ENCODE results near the gene DDX54. TPM values are rescaled to one million over a fixed set of nuclear protein-coding genes. Genes with fewer than 3 reads are reported as not detected.

Gene DDX54
- total RNA-seq, 1 donor from 2014 or later, result 118 TPM

DNA sequence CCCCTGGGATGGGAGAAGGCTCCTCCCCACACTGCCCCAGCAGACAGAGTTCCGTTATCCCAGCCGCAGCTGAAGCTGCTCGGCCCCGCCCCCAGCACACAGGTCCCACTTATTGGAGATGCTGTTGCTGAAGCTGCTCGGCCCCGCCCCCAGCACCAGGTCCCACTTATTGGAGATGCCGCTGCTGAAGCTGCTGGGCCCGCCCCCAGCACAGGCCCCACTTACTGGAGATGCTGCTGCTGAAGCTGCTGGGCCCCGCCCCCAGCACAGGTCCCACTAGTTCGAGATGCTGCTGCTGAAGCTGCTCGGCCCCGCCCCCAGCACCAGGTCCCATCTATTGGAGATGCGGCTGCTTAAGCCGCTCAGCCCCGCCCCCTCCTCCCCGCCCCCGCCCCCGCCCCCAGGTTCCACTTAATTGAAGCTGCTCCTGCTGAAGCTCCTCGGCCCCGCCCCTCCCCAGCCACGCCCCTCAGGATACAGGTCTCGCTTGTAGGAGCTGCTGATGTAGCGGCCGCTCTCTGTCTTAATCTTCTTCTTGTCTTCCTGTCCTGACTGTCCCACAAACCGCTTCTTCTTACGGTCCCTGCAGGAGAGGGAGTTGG is 23.8 kb downstream of the DDX54 start:
- no peak overlapping the region for H3K27ac Mint-ChIP-seq
- no peak overlapping the region for H3K4me3 Mint-ChIP-seq (ENCODE audit: low read depth)
- intact Hi-C loops (cut with micrococcal nuclease), result no loop called here
- no peaks in the 10 kb centered on the region for H3K27me3 Mint-ChIP-seq (ENCODE audit: low read depth)
- no peak for DNase-seq (ENCODE audit: low spot score)
- H3K36me3 Mint-ChIP-seq (ENCODE audit: low read depth), result peaks cover 82% of the 10 kb centered on the region
- H3K4me1 Mint-ChIP-seq (ENCODE audit: low read depth), result no peaks in the 10 kb centered on the region
- H3K9me3 Mint-ChIP-seq, result no peaks in the 10 kb centered on the region

DNA sequence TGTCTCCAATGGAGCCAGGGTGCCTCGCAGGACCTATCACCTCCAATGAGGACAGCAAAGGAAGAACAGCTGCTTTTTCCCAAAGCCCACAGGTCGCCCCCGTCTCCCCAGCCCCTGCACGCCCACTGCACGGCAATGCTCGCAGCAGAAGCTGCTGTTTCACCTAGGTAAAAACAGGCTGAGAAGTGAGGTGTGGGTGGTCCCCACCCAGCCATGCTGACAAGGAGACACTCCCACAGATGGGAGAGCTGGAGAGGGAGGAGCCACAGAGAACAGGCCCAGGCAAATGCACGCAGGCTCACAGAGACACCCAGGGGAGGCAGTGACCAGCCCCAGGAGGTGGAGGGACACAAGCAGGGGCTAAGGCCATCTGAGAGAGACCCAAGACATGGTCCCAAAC is 25.3 kb downstream of the DDX54 start:
- no peaks in the 10 kb centered on the region for H3K27me3 Mint-ChIP-seq (ENCODE audit: low read depth)
- DNase-seq (ENCODE audit: low spot score), result no peak
- no peaks in the 10 kb centered on the region for H3K4me1 Mint-ChIP-seq (ENCODE audit: low read depth)
- no peak overlapping the region for H3K4me3 Mint-ChIP-seq (ENCODE audit: low read depth)
- H3K27ac Mint-ChIP-seq, result no peak overlapping the region
- no peaks in the 10 kb centered on the region for H3K9me3 Mint-ChIP-seq
- intact Hi-C loops (cut with micrococcal nuclease), result no loop called here
- H3K36me3 Mint-ChIP-seq (ENCODE audit: low read depth), result peaks cover 75% of the 10 kb centered on the region

DNA sequence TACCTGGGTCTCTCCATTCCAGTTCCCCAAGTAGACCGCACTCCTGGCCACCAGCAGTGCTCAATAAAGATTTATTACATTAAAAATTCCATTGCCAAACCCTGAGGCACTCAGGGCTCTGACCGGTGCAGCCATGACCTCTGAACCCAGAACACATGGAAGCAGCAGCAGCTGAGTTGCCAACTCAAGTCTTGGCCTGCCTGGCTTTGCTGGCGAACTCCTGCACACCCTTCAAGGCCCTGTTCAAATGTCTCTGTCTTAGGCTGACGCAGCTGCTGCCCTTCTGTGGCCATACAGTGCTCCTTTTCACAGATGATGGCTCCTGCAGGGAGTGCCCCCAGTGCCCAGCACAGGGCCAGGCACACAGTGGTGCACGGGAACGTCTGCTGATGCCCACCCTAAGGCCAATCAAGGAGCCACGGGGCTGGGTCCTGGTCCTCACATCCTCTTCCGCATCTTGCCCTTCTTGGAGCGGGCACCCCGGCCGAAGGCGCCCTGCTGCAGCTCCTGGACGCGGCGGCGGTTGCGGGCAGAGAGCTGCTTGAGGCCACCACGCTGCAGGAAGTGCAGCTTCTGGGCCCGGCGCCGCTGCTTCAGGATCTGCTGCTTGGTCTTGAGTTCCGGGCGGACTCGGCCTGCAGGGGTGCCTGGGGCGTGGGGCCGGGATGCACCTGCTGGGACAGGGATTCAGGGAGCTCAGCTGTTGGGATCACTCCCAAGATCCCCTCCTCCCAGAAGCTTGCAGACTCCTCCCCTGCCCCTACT is 26.7 kb downstream of the DDX54 start:
- H3K27me3 Mint-ChIP-seq (ENCODE audit: low read depth), result peaks cover 6% of the 10 kb centered on the region
- intact Hi-C loops (cut with micrococcal nuclease), result no loop called here
- H3K9me3 Mint-ChIP-seq, result no peaks in the 10 kb centered on the region
- no peak overlapping the region for H3K27ac Mint-ChIP-seq
- peaks cover 64% of the 10 kb centered on the region for H3K36me3 Mint-ChIP-seq (ENCODE audit: low read depth)
- no peak for DNase-seq (ENCODE audit: low spot score)
- H3K4me3 Mint-ChIP-seq (ENCODE audit: low read depth), result no peak overlapping the region
- H3K4me1 Mint-ChIP-seq (ENCODE audit: low read depth), result peaks cover 4% of the 10 kb centered on the region

DNA sequence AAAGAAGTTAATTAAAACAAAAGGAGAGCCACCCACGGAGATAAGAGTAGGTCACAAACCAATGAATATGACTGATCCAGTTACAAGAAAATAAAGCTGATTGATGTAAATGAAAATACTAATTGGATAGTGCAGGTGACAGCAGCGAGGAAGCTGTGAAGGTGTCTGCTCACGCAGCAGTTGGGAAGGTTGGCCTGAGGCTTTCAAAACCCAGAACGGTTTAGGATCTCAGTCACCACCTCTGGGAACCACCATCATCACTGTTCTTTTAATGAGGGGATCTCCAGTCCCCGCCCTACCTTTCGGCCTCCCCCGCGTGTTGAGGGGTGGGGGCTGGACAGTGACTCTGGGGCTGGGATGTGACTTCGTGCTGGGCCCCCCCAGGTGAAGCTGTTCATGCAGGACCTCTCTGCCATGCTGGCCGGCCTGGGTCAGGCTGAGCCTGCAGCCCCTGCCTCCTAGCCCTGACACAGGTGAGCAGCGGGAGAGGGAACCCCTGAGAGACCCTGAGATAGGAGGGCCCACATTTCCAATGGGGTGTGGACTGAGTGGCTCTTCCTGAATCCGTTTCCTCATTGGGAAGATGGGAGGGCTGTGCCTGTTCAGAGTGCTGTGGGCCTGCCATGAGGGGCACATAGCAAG is 27.9 kb downstream of the DDX54 start:
- intact Hi-C loops (cut with micrococcal nuclease), result no loop called here

DNA sequence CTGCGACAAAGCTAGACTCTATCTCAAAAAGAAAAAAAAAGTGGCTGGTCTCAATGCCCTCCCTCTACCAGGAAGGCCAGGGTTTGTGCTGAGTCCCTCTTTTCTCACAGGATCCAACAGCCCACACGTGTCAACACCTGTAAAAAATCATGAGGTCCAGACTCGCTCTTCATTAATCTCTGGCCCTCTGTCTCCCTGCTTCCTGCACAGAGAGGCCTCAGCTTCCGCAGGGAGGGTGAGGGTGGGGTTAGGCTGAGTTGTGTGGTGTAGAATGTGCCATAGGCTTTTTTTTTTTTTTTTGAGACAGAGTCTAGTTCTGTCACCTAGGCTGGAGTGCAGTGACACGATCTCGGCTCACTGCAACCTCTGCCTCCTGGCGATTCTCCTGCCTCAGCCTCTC is 29.6 kb downstream of the DDX54 start:
- Mint-ChIP-seq H3K27ac (no peak overlapping the region), H3K4me3 (ENCODE audit: low read depth) (no peak overlapping the region), H3K36me3 (ENCODE audit: low read depth) (peaks cover 36% of the 10 kb centered on the region), H3K27me3 (ENCODE audit: low read depth) (peaks cover 17% of the 10 kb centered on the region), H3K4me1 (ENCODE audit: low read depth) (peaks cover 11% of the 10 kb centered on the region), H3K9me3 (no peaks in the 10 kb centered on the region)
- DNase-seq (ENCODE audit: low spot score), result no peak
- intact Hi-C loops (cut with micrococcal nuclease), result no loop called here

More for the DNA sequence above, 27.9 kb downstream of the DDX54 start:
- no peaks in the 10 kb centered on the region for H3K9me3 Mint-ChIP-seq
- H3K36me3 Mint-ChIP-seq (ENCODE audit: low read depth), result peaks cover 52% of the 10 kb centered on the region
- no peak for DNase-seq (ENCODE audit: low spot score)
- H3K27me3 Mint-ChIP-seq (ENCODE audit: low read depth), result peaks cover 10% of the 10 kb centered on the region
- no peak overlapping the region for H3K27ac Mint-ChIP-seq
- H3K4me3 Mint-ChIP-seq (ENCODE audit: low read depth), result no peak overlapping the region
- peaks cover 7% of the 10 kb centered on the region for H3K4me1 Mint-ChIP-seq (ENCODE audit: low read depth)

DNA sequence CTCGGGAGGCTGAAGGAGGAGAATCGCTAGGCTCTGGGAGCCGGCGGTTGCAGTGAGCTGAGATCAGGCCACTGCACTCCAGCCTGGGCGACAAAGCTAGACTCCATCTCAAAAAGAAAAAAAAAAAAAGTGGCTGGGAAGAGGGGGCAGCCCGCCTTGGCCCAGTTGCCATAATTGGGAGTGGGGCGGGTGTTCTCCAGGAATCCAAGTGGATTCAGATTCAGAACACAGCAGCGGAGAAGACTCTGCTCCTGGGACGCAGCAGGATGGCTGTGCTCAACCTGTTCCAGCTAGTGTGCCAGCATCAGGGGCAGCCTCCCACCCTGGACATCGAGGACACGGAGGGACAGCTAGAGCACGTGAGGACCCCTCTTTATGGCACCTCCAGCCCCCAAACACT is 30.2 kb downstream of the DDX54 start:
- intact Hi-C loops (cut with micrococcal nuclease), result no loop called here
- no peak for DNase-seq (ENCODE audit: low spot score)
- no peak overlapping the region for H3K4me3 Mint-ChIP-seq (ENCODE audit: low read depth)
- peaks cover 11% of the 10 kb centered on the region for H3K4me1 Mint-ChIP-seq (ENCODE audit: low read depth)
- H3K27ac Mint-ChIP-seq, result no peak overlapping the region
- H3K36me3 Mint-ChIP-seq (ENCODE audit: low read depth), result peaks cover 30% of the 10 kb centered on the region
- peaks cover 20% of the 10 kb centered on the region for H3K27me3 Mint-ChIP-seq (ENCODE audit: low read depth)
- H3K9me3 Mint-ChIP-seq, result no peaks in the 10 kb centered on the region

DNA sequence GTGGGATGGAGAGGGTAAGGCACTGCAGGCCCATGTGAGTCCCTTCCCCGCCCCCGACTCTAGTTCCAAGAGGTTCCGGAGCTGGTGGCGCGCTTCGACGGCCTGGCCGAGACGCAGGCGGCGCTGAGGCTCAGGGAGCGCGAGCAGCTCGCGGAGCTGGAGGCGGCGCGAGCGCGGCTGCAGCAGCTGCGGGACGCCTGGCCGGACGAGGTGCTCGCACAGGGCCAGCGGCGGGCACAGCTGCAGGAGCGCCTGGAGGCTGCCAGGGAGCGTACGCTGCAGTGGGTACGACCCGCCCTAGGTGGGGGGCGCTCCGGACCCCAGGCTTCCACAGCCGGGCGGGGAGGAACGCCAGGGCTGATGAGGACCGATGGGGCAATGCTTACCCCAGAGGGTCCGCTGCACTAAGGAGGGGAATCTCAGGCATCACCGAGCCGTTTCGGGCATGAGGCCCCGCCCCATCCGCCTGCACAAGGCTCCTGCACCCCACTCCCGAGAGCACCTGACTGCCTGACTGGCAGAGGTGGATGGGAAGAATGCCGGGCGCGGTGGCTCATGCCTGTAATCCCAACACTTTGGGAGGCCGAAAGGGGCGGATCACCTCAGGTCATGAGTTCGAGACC is 30.8 kb downstream of the DDX54 start:
- H3K4me3 Mint-ChIP-seq (ENCODE audit: low read depth), result peak overlapping the region; percentile 45
- intact Hi-C loops (cut with micrococcal nuclease), result loop anchor here (5.0 kb wide), 2 partner anchors 57 to 162 kb away; no protein-coding TSS in a partner anchor
- H3K9me3 Mint-ChIP-seq, result no peaks in the 10 kb centered on the region
- H3K4me1 Mint-ChIP-seq (ENCODE audit: low read depth), result peaks cover 11% of the 10 kb centered on the region
- DNase-seq (ENCODE audit: low spot score), result no peak
- H3K36me3 Mint-ChIP-seq (ENCODE audit: low read depth), result peaks cover 24% of the 10 kb centered on the region
- peaks cover 24% of the 10 kb centered on the region for H3K27me3 Mint-ChIP-seq (ENCODE audit: low read depth)
- no peak overlapping the region for H3K27ac Mint-ChIP-seq

DNA sequence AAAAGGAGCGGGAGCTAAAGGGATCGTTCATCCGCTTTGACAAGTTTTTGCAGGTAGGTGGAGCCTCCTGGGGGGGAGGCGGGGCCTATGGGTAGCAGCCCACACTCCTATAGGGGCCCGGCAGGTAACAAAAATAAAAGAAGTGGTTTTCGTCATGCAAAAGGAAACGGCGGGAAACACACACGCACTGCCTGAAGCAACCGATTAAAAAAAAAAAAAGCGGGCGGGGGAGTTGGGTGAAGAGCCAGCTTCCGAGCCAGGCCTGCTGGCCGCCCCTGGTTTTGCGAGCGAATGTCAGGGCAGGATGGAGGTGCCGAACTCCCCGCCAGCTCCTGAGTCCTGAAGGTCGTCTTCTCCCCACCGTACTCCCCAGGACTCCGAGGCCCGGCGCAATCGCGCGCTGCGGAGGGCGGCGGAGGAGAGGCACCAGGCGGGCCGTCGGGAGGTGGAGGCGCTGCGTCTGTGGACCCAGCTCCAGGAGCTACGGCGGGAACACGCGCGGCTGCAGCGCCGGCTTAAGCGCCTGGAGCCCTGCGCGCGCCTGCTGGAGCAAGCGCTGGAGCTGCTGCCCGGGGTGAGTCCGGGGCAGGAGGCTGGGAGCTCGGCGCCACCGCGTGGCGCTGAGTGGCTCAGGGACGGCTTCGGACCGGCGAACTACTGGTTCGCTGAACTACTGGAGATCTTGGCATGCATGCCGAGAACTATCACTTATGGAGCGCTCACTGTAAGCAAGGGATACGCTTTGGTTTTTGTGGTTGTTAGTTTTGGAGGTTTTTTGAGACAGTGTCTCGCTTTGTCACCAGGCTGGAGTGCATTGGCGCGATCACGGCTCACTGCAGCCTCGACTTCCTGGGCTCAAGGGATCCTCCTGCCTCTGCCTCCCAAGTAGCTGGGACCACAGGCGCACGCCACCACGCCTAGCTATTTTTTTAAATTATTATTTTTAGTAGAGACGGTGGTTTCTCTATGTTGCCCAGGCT is 32.2 kb downstream of the DDX54 start:
- peaks cover 24% of the 10 kb centered on the region for H3K27me3 Mint-ChIP-seq (ENCODE audit: low read depth)
- peak overlapping the region; percentile 74 for H3K4me3 Mint-ChIP-seq (ENCODE audit: low read depth)
- peaks cover 11% of the 10 kb centered on the region for H3K4me1 Mint-ChIP-seq (ENCODE audit: low read depth)
- no peak overlapping the region for H3K27ac Mint-ChIP-seq
- H3K36me3 Mint-ChIP-seq (ENCODE audit: low read depth), result peaks cover 18% of the 10 kb centered on the region
- intact Hi-C loops (cut with micrococcal nuclease), result loop anchor here (2.0 to 5.0 kb wide), 4 partner anchors 16 to 161 kb away; no protein-coding TSS in a partner anchor
- DNase-seq (ENCODE audit: low spot score), result peak; percentile 36
- H3K9me3 Mint-ChIP-seq, result no peaks in the 10 kb centered on the region

DNA sequence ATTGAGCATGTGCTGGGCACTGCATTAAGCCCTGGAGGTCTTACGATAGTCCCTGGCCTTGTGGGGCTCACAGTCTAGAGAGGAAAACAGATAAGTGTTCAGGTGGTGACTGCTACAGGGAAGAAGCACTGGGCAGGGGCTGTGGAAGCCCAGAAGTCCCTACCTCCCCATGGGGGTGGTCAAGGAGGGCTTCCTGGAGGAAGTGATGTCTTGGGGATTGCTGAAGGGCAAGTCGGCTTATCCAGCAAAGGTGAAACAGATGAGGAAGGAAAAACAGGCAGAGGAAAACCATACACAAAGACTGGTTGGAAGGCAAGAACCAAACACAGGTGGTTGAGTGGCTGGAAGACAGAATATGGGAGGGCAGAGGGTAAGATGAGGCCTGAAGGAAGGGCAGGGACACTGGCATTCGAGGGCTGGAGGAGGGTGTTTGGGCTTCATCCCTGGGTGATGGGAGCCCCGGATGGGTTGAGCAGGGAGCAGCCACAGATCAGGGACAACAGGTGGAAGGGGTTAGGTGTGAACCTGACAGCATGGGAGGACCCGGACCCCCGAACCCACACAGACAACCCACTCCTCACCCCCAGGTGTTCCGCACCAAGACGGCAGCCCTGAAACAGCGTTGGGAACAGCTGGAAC is 33.0 kb downstream of the DDX54 start:
- H3K27ac Mint-ChIP-seq, result no peak overlapping the region
- H3K9me3 Mint-ChIP-seq, result no peaks in the 10 kb centered on the region
- H3K4me3 Mint-ChIP-seq (ENCODE audit: low read depth), result peak overlapping the region; percentile 74
- peaks cover 9% of the 10 kb centered on the region for H3K36me3 Mint-ChIP-seq (ENCODE audit: low read depth)
- H3K27me3 Mint-ChIP-seq (ENCODE audit: low read depth), result peaks cover 26% of the 10 kb centered on the region
- no peak for DNase-seq (ENCODE audit: low spot score)
- intact Hi-C loops (cut with micrococcal nuclease), result loop anchor here (2.0 to 5.0 kb wide), 4 partner anchors 16 to 160 kb away; no protein-coding TSS in a partner anchor
- peaks cover 11% of the 10 kb centered on the region for H3K4me1 Mint-ChIP-seq (ENCODE audit: low read depth)

DNA sequence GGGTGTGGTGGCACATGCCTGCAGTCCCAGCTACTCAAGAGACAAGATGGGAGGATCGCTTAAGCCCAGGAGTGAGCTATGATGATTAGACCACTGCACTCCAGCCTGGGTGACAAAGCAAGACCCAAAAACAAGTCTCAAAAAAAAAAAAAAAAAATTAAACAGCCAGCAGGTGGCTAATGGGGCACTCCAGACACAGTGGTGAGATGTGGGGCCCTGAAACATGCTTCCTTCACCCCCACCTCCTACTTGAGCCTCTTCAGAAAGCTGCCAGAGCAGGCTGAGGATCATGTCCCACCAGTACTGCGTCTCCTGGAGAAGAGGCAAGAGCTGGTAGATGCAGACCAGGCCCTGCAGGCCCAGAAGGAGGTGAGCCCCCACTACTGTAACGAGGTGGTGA is 33.6 kb downstream of the DDX54 start:
- Mint-ChIP-seq H3K4me1 (ENCODE audit: low read depth) (peaks cover 11% of the 10 kb centered on the region), H3K27me3 (ENCODE audit: low read depth) (peaks cover 28% of the 10 kb centered on the region), H3K9me3 (no peaks in the 10 kb centered on the region), H3K36me3 (ENCODE audit: low read depth) (peaks cover 3% of the 10 kb centered on the region), H3K4me3 (ENCODE audit: low read depth) (peak overlapping the region; percentile 74), H3K27ac (no peak overlapping the region)
- intact Hi-C loops (cut with micrococcal nuclease), result loop anchor here (2.0 to 5.0 kb wide), 4 partner anchors 15 to 159 kb away; no protein-coding TSS in a partner anchor
- no peak for DNase-seq (ENCODE audit: low spot score)

DNA sequence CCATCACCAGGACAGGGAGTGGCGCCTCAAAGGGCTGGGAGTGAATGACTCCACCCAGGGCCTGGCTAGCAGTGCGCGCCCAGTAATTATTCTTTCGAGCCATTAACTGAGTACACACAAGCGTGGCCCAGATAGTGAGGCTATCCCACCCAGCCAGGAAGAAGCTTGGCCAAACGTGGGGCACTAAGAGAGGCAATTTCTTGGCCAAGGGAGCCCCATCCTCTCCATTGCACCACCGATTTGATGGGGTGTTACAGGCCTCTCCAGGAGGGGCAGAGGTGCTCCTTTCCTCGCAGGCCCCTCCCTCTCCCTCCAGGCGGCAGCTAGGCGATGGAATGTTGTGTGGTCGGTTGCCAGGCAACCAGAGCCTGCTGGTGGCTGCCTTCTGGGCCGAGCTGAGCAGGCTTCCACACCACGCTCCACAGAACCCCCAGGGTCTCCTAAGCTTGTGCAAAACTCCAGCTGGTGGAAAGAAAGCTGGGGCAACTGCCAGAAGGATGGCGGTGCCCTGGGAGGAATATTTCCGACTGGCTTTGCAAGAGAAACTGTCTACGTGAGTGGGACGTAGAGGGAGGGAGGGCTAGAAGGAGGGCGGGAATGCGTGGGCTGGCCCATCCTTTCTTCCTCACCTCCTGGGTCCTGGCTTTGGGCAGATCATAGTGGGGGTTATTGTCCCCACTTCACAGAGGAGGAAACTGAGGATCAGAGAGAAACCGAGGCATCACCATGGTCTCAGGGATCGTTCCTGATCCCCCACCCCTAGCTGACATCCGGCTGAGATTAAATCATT is 35.7 kb downstream of the DDX54 start, which contains the start of gene CFAP73:
Gene CFAP73 (plus strand): TSS at position 364 of the 790 bp plus-strand sequence. CDS start 134 bp downstream, at position 498.
- Mint-ChIP-seq H3K4me1 (ENCODE audit: low read depth) (peaks cover 11% of the 10 kb centered on the region), H3K9me3 (no peaks in the 10 kb centered on the region), H3K27ac (no peak within 1 kb of the TSS), H3K27me3 (ENCODE audit: low read depth) (peaks cover 28% of the 10 kb centered on the region), H3K4me3 (ENCODE audit: low read depth) (no peak within 1 kb of the TSS), H3K36me3 (ENCODE audit: low read depth) (no peaks in the 10 kb centered on the region)
- intact Hi-C loops (cut with micrococcal nuclease), result loop anchor here (5.0 kb wide), 2 partner anchors 52 to 157 kb away; no protein-coding TSS in a partner anchor
- no peak for DNase-seq (ENCODE audit: low spot score)

Data from activated T-helper 2 cell treated with anti-CD3 and anti-CD28 coated beads, Interferon-gamma antibody, Interleukin-2, Interleukin-4, amounts not matched to agents 10 μg/mL and 5 μg/mL and 100 μg/mL, durations not matched to agents 14 hours and 24 hours and 36 hours (primary cell).